Keratinocyte (primary cell): ENCODE measurements around the gene AMACR. TPM values are rescaled to one million over a fixed set of nuclear protein-coding genes. Genes with fewer than 3 reads are reported as not detected.

ENCODE experiments used
- DNase-seq: peaks from one replicate; pipeline ENCODE4 v3.0.0-alpha.2; 2011; ENCODE audit warnings: low read depth, missing footprints, low spot score
- FAIRE-seq: peaks from 2 replicates; lab custom pipeline; 2011; peaks lifted over from hg19 to GRCh38; lab: Jason Lieb, UNC
- H2AFZ ChIP-seq: 2 replicates; pipeline ENCODE4 v1.6.0; 2012; ENCODE audit warnings: low read length, control low read depth, inconsistent platforms; ENCODE audit not compliant: control insufficient read depth
- H3K27ac ChIP-seq: 2 replicates; pipeline ENCODE4 v1.5.1; 2011; ENCODE audit warnings: low read length; ENCODE audit not compliant: control insufficient read depth, insufficient read depth
- H3K27me3 ChIP-seq: 3 replicates; pipeline ENCODE4 v1.6.0; 2011; ENCODE audit warnings: low read length; ENCODE audit not compliant: control insufficient read depth, insufficient read depth; ENCODE audit errors: extremely low read depth
- H3K36me3 ChIP-seq, 2 experiments: 2 replicates in 1 of 2; 3 replicates in 1 of 2; pipeline ENCODE4 v1.5.1; 2011; ENCODE audit warnings: low read length in 2 of 2, mild to moderate bottlenecking in 1 of 2; ENCODE audit not compliant: control insufficient read depth in 2 of 2, insufficient read depth in 2 of 2; ENCODE audit errors: extremely low read depth in 1 of 2
- H3K4me1 ChIP-seq: 3 replicates; pipeline ENCODE4 v1.5.1; 2011; ENCODE audit warnings: low read length; ENCODE audit not compliant: control insufficient read depth, insufficient read depth; ENCODE audit errors: extremely low read depth
- H3K4me2 ChIP-seq: 3 replicates; pipeline ENCODE4 v1.6.0; 2011; ENCODE audit warnings: low read depth, low read length; ENCODE audit not compliant: control insufficient read depth, insufficient read depth; ENCODE audit errors: extremely low read depth
- H3K4me3 ChIP-seq, 3 experiments: fragments of 200-600 bp in 1 of 3; sonication (generic) in 1 of 3; 2 replicates in 2 of 3; 3 replicates in 1 of 3; pipeline ENCODE4 v1.5.1; 2011 to 2016; ENCODE audit warnings: low read length in 3 of 3, mild to moderate bottlenecking in 3 of 3, control low read depth in 2 of 3, inconsistent platforms in 1 of 3, low read depth in 1 of 3, mixed read lengths in 1 of 3, mixed run types in 1 of 3, moderate library complexity in 1 of 3; ENCODE audit not compliant: control insufficient read depth in 2 of 3, insufficient read depth in 2 of 3; ENCODE audit errors: extremely low read depth in 1 of 3
- H3K79me2 ChIP-seq: 2 replicates; pipeline ENCODE4 v1.6.0; 2012; ENCODE audit warnings: low read length; ENCODE audit not compliant: control insufficient read depth, insufficient read depth
- H3K9ac ChIP-seq: 3 replicates; pipeline ENCODE4 v1.6.0; 2011; ENCODE audit warnings: low read length; ENCODE audit not compliant: control insufficient read depth, insufficient read depth; ENCODE audit errors: extremely low read depth
- H3K9me1 ChIP-seq: 3 replicates; pipeline ENCODE4 v1.6.0; 2011; ENCODE audit warnings: low read length; ENCODE audit not compliant: control insufficient read depth, insufficient read depth; ENCODE audit errors: extremely low read depth
- H3K9me3 ChIP-seq: 2 replicates; pipeline ENCODE4 v1.5.1; 2012; ENCODE audit warnings: low read depth, low read length; ENCODE audit not compliant: control insufficient read depth
- H4K20me1 ChIP-seq: 3 replicates; pipeline ENCODE4 v1.6.0; 2011; ENCODE audit warnings: low read length; ENCODE audit not compliant: control insufficient read depth, insufficient read depth; ENCODE audit errors: extremely low read depth
- CTCF ChIP-seq, 3 experiments: IDR thresholded peaks in 1 of 3; conservative IDR thresholded peaks in 1 of 3; optimal IDR thresholded peaks in 1 of 3; 2 replicates in 2 of 3; 3 replicates in 1 of 3; pipeline versions ENCODE3 to v1.5.1; 2011; ENCODE audit warnings: low read length in 3 of 3, mild to moderate bottlenecking in 3 of 3, moderate library complexity in 2 of 3, control low read depth in 1 of 3, inconsistent platforms in 1 of 3; ENCODE audit not compliant: insufficient read depth in 2 of 3; ENCODE audit errors: extremely low read depth in 1 of 3
- EZH2 ChIP-seq: IDR thresholded peaks from one replicate; pipeline ENCODE4 v1.6.1; 2012; ENCODE audit warnings: inconsistent platforms, mild to moderate bottlenecking, low read length, moderate library complexity
- dilution Hi-C: fragments of 300-500 bp; cut with MboI; formaldehyde crosslinking; loops from one replicate; pipeline ENCODE4 v1.7.0; 2020; ENCODE audit warnings: low sequenced_read_pairs; ENCODE audit not compliant: extremely low pct_ligation_motif_present
- polyA plus RNA-seq, 5 experiments: library from polyadenylated mRNA; depleted of rRNA in 3 of 5; stranded (reverse) in 3 of 5; stranded (forward) in 1 of 5; unstranded in 1 of 5; fragments of >200 nt; gene quantifications; 1 replicate in 1 of 5; 2 replicates in 3 of 5; 3 replicates in 1 of 5; pipeline versions ENCODE4 v1.2.1 to v1.2.3, GENCODE V29; 2011 to 2012; ENCODE audit warnings: missing spikeins in 2 of 5, low read depth in 1 of 5, low replicate concordance in 1 of 5

AMACR gene
- polyA plus RNA-seq, 1 donor (not counting 4 experiments of a cell fraction or from before 2014, with no cell fraction given): 20.3 TPM

GRCh38 chr5:34041247-34041972, 33.6 kb upstream of the AMACR start:
- H2AFZ ChIP-seq: no peak overlapping the region
- H3K4me2 ChIP-seq: no peak overlapping the region
- no peaks in the 10 kb centered on the region for H3K36me3 ChIP-seq
- no peak overlapping the region for H3K4me3 ChIP-seq
- H4K20me1 ChIP-seq: no peaks in the 10 kb centered on the region
- H3K9ac ChIP-seq: no peak overlapping the region
- FAIRE-seq: no peak
- no peak for DNase-seq
- TF ChIP-seq CTCF (optimal IDR thresholded peaks at IDR 0.05 in 1 of 3, IDR thresholded peaks at IDR 0.05 in 1 of 3, conservative IDR thresholded peaks at IDR 0.05 in 1 of 3; ENCODE audit: extremely low read depth in 1 of 3, insufficient read depth in 2 of 3, low read length in 3 of 3) (no peak), EZH2 (no peak)
- no peaks in the 10 kb centered on the region for H3K9me3 ChIP-seq
- H3K27me3 ChIP-seq: no peaks in the 10 kb centered on the region
- dilution Hi-C loops: no loop called here
- H3K9me1 ChIP-seq: no peaks in the 10 kb centered on the region
- H3K79me2 ChIP-seq: no peaks in the 10 kb centered on the region
- no peak overlapping the region for H3K27ac ChIP-seq
- peaks cover 7% of the 10 kb centered on the region for H3K4me1 ChIP-seq

GRCh38 chr5:34040472-34040871, 32.6 kb upstream of the AMACR start:
- H3K9me3 ChIP-seq: no peaks in the 10 kb centered on the region
- H3K27ac ChIP-seq: no peak overlapping the region
- H3K4me1 ChIP-seq: no peaks in the 10 kb centered on the region
- H3K36me3 ChIP-seq: no peaks in the 10 kb centered on the region
- H3K27me3 ChIP-seq: no peaks in the 10 kb centered on the region
- dilution Hi-C loops: no loop called here
- no peak for TF ChIP-seq CTCF (optimal IDR thresholded peaks at IDR 0.05 in 1 of 3, IDR thresholded peaks at IDR 0.05 in 1 of 3, conservative IDR thresholded peaks at IDR 0.05 in 1 of 3; ENCODE audit: extremely low read depth in 1 of 3, insufficient read depth in 2 of 3, low read length in 3 of 3)
- TF ChIP-seq EZH2: no peak
- no peaks in the 10 kb centered on the region for H4K20me1 ChIP-seq
- DNase-seq (no peak), FAIRE-seq (no peak)
- no peak overlapping the region for H3K4me3 ChIP-seq
- no peaks in the 10 kb centered on the region for H3K79me2 ChIP-seq
- no peak overlapping the region for H3K4me2 ChIP-seq
- no peak overlapping the region for H3K9ac ChIP-seq
- H3K9me1 ChIP-seq: no peaks in the 10 kb centered on the region
- H2AFZ ChIP-seq: no peak overlapping the region
